Naive thymus-derived CD4-positive, alpha-beta T cell (primary cell): ENCODE results near the gene MYBPC1. TPM values are rescaled to one million over a fixed set of nuclear protein-coding genes. Genes with fewer than 3 reads are reported as not detected.
"Not testable (repeated sequence)": the region's sequence is repeated elsewhere in the genome, so short reads cannot be mapped to it uniquely, and the experiment has no call there.

Source experiments
- ATAC-seq: fragments of 150-1000 bp; cut with Tn5 transposase; 2 replicates; pipeline ENCODE4 v1.10.0; 2021; ENCODE audit warnings: mild to moderate bottlenecking, moderate library complexity
- CTCF ChIA-PET: fragments of 350-600 bp; sonication (Branson Sonifier 250); formaldehyde crosslinking; loops from one replicate; lab custom pipeline; 2021; ENCODE audit warnings: antibody characterized with exemption; lab: Charles Lee
- POLR2A ChIA-PET: fragments of 350-600 bp; sonication (Branson Sonifier 250); formaldehyde crosslinking; loops from one replicate; lab custom pipeline; 2021; ENCODE audit warnings: antibody characterized with exemption, inconsistent platforms; lab: Charles Lee
- DNase-seq, 9 donors: peaks; one replicate each; pipeline versions ENCODE4 v3.0.0 to v3.0.0-alpha.2; 2020 to 2022; ENCODE audit warnings: mixed read lengths in 1 of 9
- H3K27ac ChIP-seq: one replicate; pipeline ENCODE4 v1.7.0; 2013; ENCODE audit warnings: mild to moderate bottlenecking, low read depth, low read length, moderate library complexity
- H3K27me3 ChIP-seq, 2 donors: one replicate each; pipeline ENCODE4 v1.7.0; 2013; ENCODE audit warnings: low read length in 2 of 2, mild to moderate bottlenecking in 2 of 2, moderate library complexity in 2 of 2; ENCODE audit not compliant: control insufficient read depth in 2 of 2, insufficient read depth in 2 of 2
- H3K36me3 ChIP-seq, 3 experiments: 1 replicate in 2 of 3; 2 replicates in 1 of 3; pipeline ENCODE4 v1.7.0; 2013; ENCODE audit warnings: low read length in 3 of 3, mild to moderate bottlenecking in 3 of 3, moderate library complexity in 1 of 3; ENCODE audit not compliant: insufficient read depth in 3 of 3, control insufficient read depth in 2 of 3
- H3K4me1 ChIP-seq, 2 donors: one replicate each; pipeline ENCODE4 v1.7.0; 2013; ENCODE audit warnings: low read length in 2 of 2, mild to moderate bottlenecking in 2 of 2, moderate library complexity in 1 of 2; ENCODE audit not compliant: control insufficient read depth in 2 of 2, insufficient read depth in 2 of 2
- H3K4me3 ChIP-seq: 2 replicates; pipeline ENCODE4 v1.7.0; 2013; ENCODE audit warnings: mild to moderate bottlenecking, low read length
- H3K9me3 ChIP-seq, 3 experiments: 1 replicate in 2 of 3; 2 replicates in 1 of 3; pipeline ENCODE4 v1.7.0; 2013; ENCODE audit warnings: low read length in 3 of 3; ENCODE audit not compliant: control insufficient read depth in 2 of 3
- H3K27ac Mint-ChIP-seq, 9 donors: one replicate each; pipeline ENCODE4 v1.8.0; 2020 to 2022; ENCODE audit warnings: mixed read lengths in 9 of 9, mild to moderate bottlenecking in 8 of 9, moderate library complexity in 5 of 9, inconsistent platforms in 2 of 9
- H3K27me3 Mint-ChIP-seq, 5 donors: one replicate each; pipeline ENCODE4 v1.8.0; 2021 to 2022; ENCODE audit warnings: mixed read lengths in 5 of 5, mild to moderate bottlenecking in 1 of 5
- H3K36me3 Mint-ChIP-seq, 5 donors: one replicate each; pipeline ENCODE4 v1.8.0; 2020 to 2022; ENCODE audit warnings: mixed read lengths in 5 of 5, mild to moderate bottlenecking in 3 of 5, inconsistent platforms in 1 of 5
- H3K4me1 Mint-ChIP-seq, 7 donors: one replicate each; pipeline ENCODE4 v1.8.0; 2020 to 2022; ENCODE audit warnings: mixed read lengths in 7 of 7, mild to moderate bottlenecking in 3 of 7, inconsistent platforms in 1 of 7
- H3K4me3 Mint-ChIP-seq, 10 donors: one replicate each; pipeline ENCODE4 v1.8.0; 2020 to 2022; ENCODE audit warnings: mild to moderate bottlenecking in 10 of 10, mixed read lengths in 10 of 10, moderate library complexity in 6 of 10, inconsistent platforms in 2 of 10
- H3K9me3 Mint-ChIP-seq, 11 donors: one replicate each; pipeline ENCODE4 v1.8.0; 2020 to 2022; ENCODE audit warnings: mixed read lengths in 11 of 11, mild to moderate bottlenecking in 4 of 11, inconsistent platforms in 1 of 11, moderate library complexity in 1 of 11
- intact Hi-C, 2 donors: fragments of 100-400 bp; cut with micrococcal nuclease; formaldehyde crosslinking; loops; one replicate each; pipeline ENCODE4 v1.15.1; 2023
- polyA plus RNA-seq, 2 donors: library from polyadenylated mRNA; unstranded; fragments of 300-500 nt; fragmentation: Illumina TruSeq; gene quantifications; one replicate each; pipeline ENCODE4 v1.2.3, GENCODE V29; 2021
- total RNA-seq, 6 experiments: library from RNA in 5 of 6; stranded (reverse) in 5 of 6; gene quantifications; 1 replicate in 5 of 6; 2 replicates in 1 of 6; pipeline ENCODE4 v1.2.3 and lab custom pipeline; 2021 to 2026

MYBPC1 gene
- total and polyA plus RNA-seq, 7 experiments from 2014 or later, result not detected

GRCh38 chr12:101660662-101661061 lies 65.9 kb downstream of the MYBPC1 start:
- DNase-seq, ATAC-seq, intact Hi-C loops, POLR2A ChIA-PET, H3K36me3 Mint-ChIP-seq, H3K4me1 Mint-ChIP-seq, H3K27me3 ChIP-seq, H3K9me3 Mint-ChIP-seq, H3K9me3 ChIP-seq, H3K36me3 ChIP-seq, H3K4me1 ChIP-seq, H3K4me3 ChIP-seq, CTCF ChIA-PET, H3K27ac ChIP-seq, H3K4me3 Mint-ChIP-seq, H3K27ac Mint-ChIP-seq: not testable (repeated sequence)
- peaks cover 4 to 32% (median 5%) of the 10 kb centered on the region in 5 donors for H3K27me3 Mint-ChIP-seq

DNA sequence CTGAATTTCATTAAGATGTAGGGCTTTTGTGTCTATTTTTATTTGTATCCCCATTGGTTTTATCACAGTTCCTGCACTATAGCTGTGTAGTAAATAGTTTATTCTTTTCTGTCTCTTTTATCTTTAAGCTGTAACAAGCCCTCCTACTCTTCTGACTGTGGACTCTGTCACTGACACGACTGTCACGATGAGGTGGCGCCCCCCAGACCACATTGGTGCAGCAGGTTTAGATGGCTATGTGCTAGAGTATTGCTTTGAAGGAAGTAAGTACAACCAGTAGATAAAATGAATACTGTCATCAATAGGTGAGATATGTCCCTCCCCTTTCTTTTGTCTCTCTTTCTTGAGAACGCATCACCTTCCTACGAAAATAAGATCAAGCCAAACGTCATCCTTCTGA lies 68.5 kb downstream of the MYBPC1 start:
- ChIA-PET CTCF (no interaction called here), POLR2A (no interaction called here)
- Histone ChIP-seq H3K4me3 (no peak overlapping the region), H3K27ac (no peak overlapping the region), H3K27me3 (no peaks in the 10 kb centered on the region), H3K9me3 (no peaks in the 10 kb centered on the region), H3K36me3 (no peaks in the 10 kb centered on the region), H3K4me1 (no peaks in the 10 kb centered on the region)
- Mint-ChIP-seq H3K27ac (no peak overlapping the region), H3K36me3 (no peaks in the 10 kb centered on the region), H3K4me3 (no peak overlapping the region), H3K27me3 (peaks cover 8 to 33% (median 9%) of the 10 kb centered on the region in 5 donors), H3K4me1 (no peaks in the 10 kb centered on the region), H3K9me3 (no peaks in the 10 kb centered on the region)
- ATAC-seq, result no peak
- intact Hi-C loops, result no loop called here
- DNase-seq, result no peak

DNA sequence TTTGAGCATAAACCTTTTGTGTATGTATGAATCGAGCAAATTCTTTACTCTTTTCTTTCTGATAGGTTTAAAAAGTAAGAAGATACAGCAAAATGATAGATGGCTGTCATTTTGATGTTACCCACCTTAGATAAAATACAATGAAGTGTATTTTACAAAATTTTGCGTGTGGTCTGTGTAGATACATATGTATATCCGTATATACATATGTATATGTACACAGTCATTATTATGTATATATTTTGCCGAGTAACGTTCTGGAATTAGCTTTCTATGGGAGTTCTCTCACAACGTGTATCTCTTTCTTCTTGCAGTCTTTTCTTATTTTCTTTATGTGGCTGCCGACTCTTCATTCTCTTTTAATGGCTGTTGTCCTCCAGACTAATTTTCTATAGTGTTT lies 70.2 kb downstream of the MYBPC1 start:
- Histone ChIP-seq H3K27ac (no peak overlapping the region), H3K27me3 (no peaks in the 10 kb centered on the region), H3K36me3 (no peaks in the 10 kb centered on the region), H3K4me3 (no peak overlapping the region), H3K9me3 (no peaks in the 10 kb centered on the region), H3K4me1 (no peaks in the 10 kb centered on the region)
- no peak for ATAC-seq
- intact Hi-C loops, result no loop called here
- POLR2A ChIA-PET, result no interaction called here
- no peaks in the 10 kb centered on the region for H3K36me3 Mint-ChIP-seq
- no peak overlapping the region for H3K4me3 Mint-ChIP-seq
- H3K9me3 Mint-ChIP-seq, result no peaks in the 10 kb centered on the region
- peaks cover 8 to 26% (median 9%) of the 10 kb centered on the region in 5 donors for H3K27me3 Mint-ChIP-seq
- DNase-seq, result no peak
- no peak overlapping the region for H3K27ac Mint-ChIP-seq
- H3K4me1 Mint-ChIP-seq, result peaks cover 0 to 3% (median 1%) of the 10 kb centered on the region in 7 donors
- CTCF ChIA-PET, result no interaction called here

- Mint-ChIP-seq H3K27me3 (peaks cover 8 to 24% (median 9%) of the 10 kb centered on the region in 5 donors), H3K4me3 (no peak overlapping the region), H3K27ac (no peak overlapping the region), H3K4me1 (peaks cover 5 to 15% (median 12%) of the 10 kb centered on the region in 7 donors), H3K9me3 (peaks cover 0 to under 1% (median 0%) of the 10 kb centered on the region in 11 donors), H3K36me3 (no peaks in the 10 kb centered on the region)
- POLR2A ChIA-PET, result no interaction called here
- H3K27ac ChIP-seq, result no peak overlapping the region
- ATAC-seq, result no peak
- no peak for DNase-seq
- H3K9me3 ChIP-seq, result no peaks in the 10 kb centered on the region
- H3K4me1 ChIP-seq, result peaks cover 0 to 6% of the 10 kb centered on the region in 2 donors
- CTCF ChIA-PET, result no interaction called here
- intact Hi-C loops, result no loop called here
- H3K27me3 ChIP-seq, result no peaks in the 10 kb centered on the region
- no peaks in the 10 kb centered on the region for H3K36me3 ChIP-seq
- H3K4me3 ChIP-seq, result no peak overlapping the region
Observed at GRCh38 chr12:101666052-101666728, 71.4 kb downstream of the MYBPC1 start.

DNA sequence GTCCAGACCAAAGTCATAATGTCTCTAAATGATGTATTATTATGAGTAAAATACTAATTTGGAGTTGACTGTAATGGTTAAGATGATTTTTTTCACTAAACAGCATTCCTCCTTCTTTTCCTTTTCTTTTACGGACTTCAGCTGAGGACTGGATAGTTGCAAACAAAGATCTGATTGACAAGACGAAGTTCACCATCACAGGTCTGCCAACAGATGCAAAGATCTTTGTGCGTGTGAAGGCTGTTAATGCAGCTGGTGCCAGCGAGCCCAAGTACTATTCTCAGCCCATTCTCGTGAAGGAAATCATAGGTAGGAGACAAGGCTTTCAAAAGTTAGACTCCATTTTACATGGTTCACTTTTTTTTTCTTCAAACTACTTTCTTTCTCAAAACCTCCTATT lies 72.8 kb downstream of the MYBPC1 start:
- Mint-ChIP-seq H3K9me3 (peaks cover 0 to 3% (median 0%) of the 10 kb centered on the region in 11 donors), H3K36me3 (no peaks in the 10 kb centered on the region), H3K4me3 (no peak overlapping the region), H3K27me3 (peaks cover 8 to 24% (median 9%) of the 10 kb centered on the region in 5 donors), H3K27ac (no peak overlapping the region), H3K4me1 (peaks cover 13 to 28% (median 21%) of the 10 kb centered on the region in 7 donors)
- Histone ChIP-seq H3K36me3 (no peaks in the 10 kb centered on the region), H3K27ac (no peak overlapping the region), H3K4me3 (no peak overlapping the region), H3K4me1 (peaks cover 4 to 18% of the 10 kb centered on the region in 2 donors), H3K27me3 (no peaks in the 10 kb centered on the region), H3K9me3 (no peaks in the 10 kb centered on the region)
- ATAC-seq, result no peak
- ChIA-PET POLR2A (no interaction called here), CTCF (interaction anchor here (0.6 to 1.0 kb wide), 3 partner anchors 46 to 171 kb away, joined by 3 to 5 read pairs (median 4); no protein-coding TSS in a partner anchor)
- intact Hi-C loops, result no loop called here
- DNase-seq, result no peak

DNA sequence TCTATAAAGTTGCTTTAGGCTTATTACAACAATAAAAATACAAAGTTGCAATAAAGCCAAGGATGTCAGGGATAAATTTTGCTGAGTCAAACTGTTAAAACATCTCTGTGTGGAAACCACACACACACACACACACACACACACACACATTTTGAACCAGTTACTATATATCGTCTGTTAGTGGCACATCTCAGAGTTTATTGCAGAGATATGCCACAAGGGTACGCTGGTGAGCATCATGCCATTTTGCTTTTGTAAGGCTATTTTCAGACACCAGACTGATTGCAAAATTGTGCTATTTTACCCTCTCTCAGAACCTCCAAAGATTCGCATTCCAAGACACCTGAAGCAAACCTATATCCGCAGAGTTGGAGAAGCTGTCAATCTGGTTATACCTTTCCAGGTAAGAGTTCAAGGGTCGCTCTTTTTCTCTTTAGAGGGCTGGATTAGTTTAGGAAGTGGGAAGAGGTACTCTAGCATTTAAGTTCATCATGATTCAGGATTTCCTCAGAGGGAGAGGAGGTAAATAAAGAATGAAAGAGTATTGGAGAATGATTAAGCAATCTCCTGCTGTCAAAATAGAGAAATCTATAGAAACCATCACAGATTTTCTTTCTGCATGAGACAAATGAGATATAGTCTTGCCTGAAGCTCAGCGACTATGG lies 75.4 kb downstream of the MYBPC1 start:
- Histone ChIP-seq H3K36me3 (no peaks in the 10 kb centered on the region), H3K27ac (no peak overlapping the region), H3K4me1 (peaks cover 4 to 18% of the 10 kb centered on the region in 2 donors), H3K27me3 (no peaks in the 10 kb centered on the region), H3K4me3 (no peak overlapping the region), H3K9me3 (no peaks in the 10 kb centered on the region)
- no peaks in the 10 kb centered on the region for H3K36me3 Mint-ChIP-seq
- H3K4me1 Mint-ChIP-seq, result peaks cover 13 to 28% (median 21%) of the 10 kb centered on the region in 7 donors
- peak; percentile 88 for ATAC-seq
- ChIA-PET POLR2A (interaction anchor here (0.7 kb wide), 1 partner anchor 23 kb away, joined by 3 read pairs; no protein-coding TSS in a partner anchor), CTCF (interaction anchor here (0.6 to 1.6 kb wide), 2 partner anchors 30 to 126 kb away, joined by 3 to 4 read pairs; no protein-coding TSS in a partner anchor)
- peak overlapping the region in 4 of 10 donors; percentile 30 to 44 (median 39) for H3K4me3 Mint-ChIP-seq
- DNase-seq, result peak in 7 of 9 donors; percentile 30 to 59 (median 54)
- H3K9me3 Mint-ChIP-seq, result peaks cover 0 to 3% (median 0%) of the 10 kb centered on the region in 11 donors
- H3K27ac Mint-ChIP-seq, result peak overlapping the region in 8 of 9 donors; percentile 10 to 71 (median 40)
- intact Hi-C loops, result loop anchor here (1.0 to 2.0 kb wide), 6 partner anchors 27 to 169 kb away; partner anchors contain the start of genes CHPT1 (in 2 of the 2) and GNPTAB (in 1 of the 2)
- H3K27me3 Mint-ChIP-seq, result peaks cover 5 to 15% (median 9%) of the 10 kb centered on the region in 5 donors
